HG03039 (cell line): ENCODE measurements around the gene GRK2.

Source experiments
- ATAC-seq: cut with Tn5 transposase; IDR thresholded peaks from one replicate; pipeline ENCODE4 v1.9.1; 2021; ENCODE audit warnings: mild to moderate bottlenecking, moderate library complexity; ENCODE audit not compliant: unreplicated experiment

Gene GRK2

DNA sequence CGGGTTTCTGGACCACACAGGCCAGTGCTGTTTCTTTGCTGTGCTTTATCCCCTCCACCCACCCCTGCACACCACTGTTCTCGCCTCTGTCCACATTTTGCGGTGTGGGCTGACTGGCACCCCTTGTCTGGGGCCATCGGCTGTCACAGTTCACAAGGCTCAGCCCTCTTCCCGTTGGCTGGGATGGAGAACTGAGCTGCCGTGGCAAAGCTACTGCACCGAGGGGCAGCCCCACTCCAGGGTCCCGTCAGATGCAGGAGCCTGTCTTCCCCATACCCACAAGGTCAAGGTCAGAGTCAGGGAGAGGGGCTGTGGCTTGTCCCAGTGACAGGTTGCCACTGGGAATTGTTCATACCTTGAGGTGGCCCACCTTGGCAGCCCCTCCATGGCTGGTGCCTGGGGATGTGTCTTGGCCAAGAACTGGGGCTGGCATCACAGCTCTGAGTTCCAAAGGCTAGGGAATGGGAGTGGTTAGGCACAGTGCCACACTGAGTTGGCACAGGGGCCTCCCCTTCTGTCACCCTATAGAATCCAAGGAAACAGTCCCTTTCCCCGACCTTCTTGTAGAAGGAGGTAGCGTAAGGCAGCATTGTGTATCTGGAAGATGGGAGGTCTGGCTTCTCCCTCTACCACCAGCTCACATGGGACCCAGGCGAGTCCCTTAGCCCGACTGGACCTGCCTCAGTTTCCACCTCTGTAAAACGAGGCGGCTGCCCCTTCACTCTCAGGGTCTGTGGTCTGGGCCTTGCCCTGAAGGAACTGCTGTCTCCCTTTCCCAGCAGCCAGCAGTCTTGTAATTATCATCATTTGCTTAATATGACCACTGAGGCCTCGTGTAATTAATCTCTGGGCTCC is 3.4 kb downstream of the GRK2 start:
- ATAC-seq, result no peak

DNA sequence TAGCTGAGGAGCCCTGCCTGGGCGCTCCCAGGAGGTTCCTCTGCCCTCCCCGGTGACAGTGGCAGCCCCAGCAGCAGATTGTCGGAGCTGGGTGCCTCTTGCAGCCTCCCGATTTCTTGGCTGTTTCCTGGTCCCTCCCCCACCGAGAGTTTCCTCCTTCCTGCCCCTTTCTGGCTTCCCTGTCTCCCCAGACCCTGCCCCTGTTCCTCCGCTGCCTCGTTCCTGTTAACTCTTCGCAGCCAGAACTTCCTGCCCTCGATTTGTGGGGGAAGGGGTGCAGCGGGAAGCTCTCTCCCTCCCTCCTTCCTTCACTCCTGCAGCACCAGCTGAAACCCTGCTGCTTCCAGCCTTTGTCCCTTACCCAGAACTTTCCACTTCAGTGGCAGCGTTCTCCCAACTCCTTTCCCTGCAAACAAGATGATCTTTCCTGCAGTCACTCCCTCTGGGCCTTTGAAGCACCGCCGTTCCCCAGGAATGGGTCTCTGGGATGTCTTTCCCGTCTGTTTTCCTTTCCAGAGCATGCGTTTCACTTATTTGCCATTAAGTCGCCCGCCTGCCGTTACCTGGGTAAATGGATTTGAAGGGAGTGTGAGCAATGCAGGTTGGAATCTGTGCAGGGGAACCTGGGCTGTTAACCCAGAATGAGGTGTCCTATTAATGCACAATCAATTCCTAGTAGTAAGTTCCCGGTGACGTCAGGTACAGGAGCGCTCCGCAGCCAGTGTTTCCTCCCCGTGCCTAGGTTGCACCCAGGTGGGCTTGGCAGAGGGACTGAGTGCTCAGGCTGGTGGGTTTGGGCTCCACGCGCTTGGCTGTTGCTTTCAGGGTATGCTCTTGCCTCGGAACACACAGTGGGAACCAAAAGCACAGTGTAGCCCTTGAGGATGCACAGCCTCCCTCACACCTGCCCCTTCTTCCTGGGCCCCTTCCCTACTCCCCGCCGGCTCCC is 4.3 kb downstream of the GRK2 start:
- no peak for ATAC-seq

DNA sequence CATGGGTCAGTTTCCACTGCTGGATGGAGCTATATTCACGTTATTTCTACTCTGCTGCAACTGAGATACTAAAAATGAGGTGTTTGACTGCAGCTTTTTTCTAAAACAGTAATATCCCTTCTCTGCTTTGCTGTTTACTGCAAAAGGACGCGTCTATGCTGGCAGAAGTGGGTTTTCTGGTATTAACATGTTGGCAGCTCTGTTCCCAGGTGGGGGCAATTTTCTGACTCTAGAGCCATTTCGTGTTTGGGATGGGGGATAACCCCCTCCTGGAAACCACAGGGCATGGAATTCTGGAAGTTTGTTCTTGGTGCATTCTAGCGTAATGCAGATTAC is 4.9 kb downstream of the GRK2 start:
- ATAC-seq, result no peak

DNA sequence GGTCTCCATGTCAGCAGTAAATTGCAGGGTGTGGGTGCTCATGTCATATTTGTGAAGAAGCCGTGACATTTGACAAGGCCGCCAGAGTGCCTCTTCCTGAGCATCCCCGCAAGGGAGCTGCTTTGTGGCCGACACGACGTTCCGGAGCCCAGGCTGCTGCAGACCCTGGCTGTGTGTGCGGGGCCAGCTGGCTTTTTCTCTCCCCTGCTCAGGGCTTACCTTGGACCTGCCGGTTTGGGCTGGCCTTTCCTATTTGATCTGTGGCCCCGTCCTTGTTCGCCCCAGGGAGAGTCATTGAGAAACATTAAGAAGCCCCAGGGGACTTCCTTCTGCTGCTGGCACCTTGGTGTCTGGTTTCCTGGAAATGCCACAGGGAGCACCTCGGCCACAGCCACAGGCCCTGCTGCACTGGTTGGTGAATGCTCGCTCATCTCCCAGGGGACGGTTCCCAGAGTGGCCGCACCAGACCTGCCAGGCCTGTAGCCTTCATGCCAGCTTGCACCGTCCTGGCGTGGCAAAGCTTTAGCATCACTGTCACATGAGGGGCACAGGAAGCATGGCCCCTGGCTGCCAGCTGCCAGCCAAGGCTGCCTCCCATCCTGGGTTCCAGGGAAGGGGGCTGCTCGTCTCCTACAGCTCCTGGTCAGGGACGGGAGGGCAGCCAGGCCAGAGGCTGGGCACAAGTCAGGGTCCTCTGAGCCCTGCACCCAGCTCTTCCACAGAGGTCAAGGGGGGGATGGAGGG is 5.4 kb downstream of the GRK2 start:
- no peak for ATAC-seq

DNA sequence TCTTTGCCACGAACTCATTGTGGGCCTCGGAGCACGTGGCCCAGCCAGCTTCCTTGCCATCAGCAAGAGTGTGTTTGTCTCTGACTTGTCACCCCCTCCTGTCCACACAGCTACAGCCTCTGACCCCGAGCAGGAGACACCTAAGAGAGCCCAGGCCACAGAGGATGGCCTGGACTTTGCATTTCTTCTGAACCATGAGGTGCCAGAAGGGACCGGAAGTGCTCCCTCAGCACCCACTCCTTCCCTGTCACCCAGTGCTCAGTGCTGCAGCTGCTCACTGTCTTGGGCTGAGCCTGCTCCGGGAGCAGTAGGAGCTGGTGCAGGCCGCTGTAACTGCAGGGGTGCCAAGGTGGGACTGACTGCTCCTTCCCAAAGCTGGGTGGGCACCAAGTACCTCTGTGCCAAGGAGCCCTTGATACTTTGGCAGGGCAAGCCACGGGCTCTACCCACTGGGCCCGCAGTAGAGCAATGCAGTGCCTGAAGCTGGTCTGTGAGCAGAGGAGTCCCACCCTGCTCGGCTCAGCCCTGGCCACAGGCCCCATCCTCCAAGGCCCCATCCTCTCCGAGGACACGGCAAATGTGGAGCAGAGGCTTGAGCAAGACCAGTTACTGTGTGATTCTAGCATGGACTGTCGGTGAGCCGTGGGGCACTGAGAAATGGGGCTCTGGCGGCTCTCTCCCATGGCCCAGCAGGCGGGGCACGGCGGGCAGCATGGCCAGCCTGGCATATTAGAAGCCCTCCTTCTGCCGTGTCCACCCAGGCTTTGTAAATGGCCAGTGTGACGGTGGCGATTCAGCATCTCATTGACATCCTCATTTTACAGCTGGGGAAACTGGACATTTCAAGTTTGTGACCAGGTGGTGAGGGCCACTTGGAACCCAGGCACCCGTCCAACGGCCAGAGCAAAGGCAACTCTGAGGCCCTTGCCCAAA is 6.3 kb downstream of the GRK2 start:
- no peak for ATAC-seq

DNA sequence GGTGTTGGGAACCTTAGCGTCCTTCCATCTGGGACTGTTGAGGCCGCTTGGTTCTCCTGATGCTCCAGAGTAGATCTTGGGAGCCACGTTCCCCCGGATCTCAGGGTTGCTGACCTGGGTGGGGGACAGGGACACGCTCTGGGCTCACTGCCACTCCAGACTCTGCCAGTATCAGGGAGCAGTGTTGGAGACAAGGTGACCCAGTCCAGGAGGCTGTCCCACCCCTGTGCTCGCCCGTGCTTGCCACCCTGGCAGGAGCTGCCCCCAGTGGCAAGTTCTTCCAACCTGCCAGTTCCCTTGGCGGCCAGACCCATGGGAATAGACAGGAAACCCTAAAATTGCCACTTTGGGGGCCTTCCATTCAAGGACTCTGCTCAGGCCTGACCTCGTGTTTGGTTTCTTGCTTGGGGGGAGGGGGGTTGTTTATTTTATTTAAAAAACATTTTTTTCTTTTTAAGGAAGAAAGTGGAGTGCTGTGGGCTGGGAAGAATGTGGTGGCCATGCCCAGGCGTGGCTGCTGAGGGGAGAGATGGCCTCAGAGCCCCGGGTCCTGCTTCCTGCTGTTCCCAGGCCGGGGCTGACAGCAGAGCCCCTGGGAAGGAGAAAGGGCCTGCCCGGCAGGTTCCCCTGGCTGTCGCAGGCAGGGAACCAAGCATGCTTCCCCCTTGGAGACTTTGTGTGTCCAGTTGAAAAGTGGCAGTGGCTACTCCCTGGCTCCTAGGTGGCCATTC is 7.2 kb downstream of the GRK2 start:
- no peak for ATAC-seq

DNA sequence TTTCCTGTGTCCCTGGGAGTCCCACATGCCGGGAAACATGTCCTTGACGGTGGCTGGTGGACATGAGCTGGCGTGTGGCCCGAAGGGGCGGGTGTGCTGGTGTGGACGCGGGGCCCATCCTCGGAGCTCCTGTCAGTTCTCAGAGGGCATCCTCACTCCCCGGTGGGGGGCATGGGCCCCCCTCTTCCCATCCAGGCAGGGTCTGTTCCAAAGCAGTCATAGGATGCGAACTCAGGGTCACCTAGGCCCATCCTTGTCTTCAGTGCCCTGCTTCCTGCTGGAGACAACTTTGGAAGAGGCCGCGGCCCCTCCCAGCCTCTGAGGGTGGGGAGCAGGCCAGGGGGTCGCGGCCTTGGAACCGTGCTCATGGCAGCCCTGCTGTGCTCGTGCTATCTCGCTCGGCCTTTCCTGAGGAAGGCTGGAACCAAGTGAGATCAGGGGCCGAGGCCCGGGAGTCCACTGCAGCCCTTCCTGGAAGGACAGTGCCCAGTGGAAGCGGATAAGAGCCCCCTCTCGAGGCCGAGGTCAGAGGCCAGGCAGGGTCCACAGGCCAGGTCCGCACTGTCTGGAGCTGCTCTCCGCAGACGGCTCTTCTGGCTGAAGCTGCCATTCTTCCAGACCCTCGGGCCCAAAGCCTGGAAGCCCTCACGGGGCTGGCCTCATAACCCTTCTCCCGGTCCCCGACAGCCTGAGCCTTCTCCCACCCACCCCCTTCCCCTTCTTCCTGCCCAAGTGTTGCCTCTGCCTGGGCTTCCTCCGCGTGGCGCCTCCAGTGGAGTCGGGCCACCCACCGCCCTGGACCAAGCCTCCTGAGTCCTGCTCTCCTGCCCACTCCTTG is 8.7 kb downstream of the GRK2 start:
- no peak for ATAC-seq

DNA sequence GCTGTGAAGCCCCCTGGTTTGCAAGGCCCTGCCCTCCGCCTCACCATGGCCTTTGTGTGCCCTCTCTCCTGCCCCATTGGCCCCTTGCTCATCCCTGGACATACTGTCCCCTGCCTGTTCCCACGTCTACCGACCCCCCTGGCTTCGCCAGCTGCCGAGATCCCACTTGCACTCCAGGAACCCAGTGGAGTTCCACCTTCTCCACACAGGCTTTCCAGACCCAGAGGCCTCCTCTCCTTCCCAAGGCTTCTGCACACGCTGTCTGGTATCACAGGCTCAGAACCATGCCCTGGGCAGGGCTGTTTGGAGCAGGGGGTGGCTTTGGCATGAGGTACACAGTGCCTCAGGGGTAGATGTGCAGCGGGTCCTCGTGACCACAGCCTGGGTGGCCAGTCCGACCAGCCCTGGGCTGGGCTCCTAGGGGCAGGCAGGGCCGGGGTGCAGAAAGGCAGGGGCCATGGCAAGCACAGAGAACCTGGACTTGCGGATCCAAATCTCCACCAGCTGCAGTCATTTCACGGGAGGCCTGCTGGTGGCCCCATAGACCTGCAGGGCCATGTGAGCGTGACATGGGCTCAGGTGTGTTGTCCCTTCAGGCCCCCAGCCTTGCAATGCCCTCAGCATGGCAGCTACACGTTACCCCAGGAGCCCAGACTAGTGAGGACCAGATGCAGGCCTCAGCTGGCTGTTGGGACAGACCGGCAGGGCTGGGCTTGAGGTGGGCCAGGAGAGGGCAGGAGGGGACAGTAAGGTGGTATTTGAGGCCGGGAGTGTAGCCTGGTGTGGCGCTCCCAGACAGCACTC is 9.5 kb downstream of the GRK2 start:
- ATAC-seq, result no peak

DNA sequence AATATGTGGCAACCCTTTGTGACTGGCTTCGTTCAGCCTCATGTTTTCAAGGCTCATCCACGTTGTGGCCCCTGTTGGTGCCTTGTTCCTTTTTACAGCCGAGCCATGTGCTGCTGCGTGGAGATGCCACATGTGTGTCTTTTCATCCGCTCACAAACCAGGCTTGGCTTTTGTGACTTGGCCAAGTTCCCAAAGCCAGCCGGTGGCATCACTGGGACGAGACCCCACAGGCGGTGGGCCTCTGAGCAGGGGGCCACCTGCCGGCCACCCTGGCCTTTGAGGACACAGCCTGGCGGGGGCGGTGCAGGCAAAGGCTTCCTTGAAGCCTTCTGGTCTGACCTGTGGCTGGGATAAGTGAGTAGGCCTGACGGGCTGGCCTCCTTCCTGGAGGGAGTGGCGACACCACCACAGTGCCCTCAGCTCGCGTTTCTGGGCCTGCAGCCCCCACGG is 10.5 kb downstream of the GRK2 start:
- no peak for ATAC-seq

DNA sequence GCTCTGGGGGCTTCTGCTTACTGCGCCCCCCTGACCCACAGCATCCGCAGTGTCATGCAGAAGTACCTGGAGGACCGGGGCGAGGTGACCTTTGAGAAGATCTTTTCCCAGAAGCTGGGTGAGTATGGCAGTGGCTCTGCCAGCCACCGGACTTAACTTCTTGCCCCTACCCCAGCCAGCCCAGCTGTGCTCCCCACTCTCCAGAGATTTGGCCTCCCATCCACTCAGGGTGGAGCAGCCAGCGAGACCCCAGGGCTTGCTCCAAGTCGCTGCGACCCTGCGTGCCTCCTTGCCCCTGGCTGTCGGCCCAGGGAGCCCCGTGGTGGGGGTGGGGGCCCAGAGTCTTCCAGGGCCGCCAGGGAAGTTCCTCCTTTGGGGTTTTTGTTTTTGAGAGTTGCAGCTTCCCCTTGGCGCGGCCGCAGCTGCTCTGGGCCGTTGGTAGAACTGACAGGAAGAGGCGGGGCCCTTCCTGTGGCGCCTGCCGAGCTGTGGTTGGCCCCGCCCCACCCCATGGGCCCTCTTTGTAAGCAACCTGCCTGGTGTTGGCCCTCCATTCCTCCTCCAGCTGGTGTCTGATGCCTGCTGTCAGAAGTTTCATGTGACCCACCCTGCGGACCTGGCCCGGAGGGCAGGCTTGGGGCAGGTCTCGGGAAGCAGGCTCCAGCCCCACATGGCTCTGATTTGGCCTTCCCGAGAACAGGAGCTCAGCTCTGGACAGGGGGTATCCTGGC is 11.1 kb downstream of the GRK2 start:
- ATAC-seq, result peak; percentile 66

DNA sequence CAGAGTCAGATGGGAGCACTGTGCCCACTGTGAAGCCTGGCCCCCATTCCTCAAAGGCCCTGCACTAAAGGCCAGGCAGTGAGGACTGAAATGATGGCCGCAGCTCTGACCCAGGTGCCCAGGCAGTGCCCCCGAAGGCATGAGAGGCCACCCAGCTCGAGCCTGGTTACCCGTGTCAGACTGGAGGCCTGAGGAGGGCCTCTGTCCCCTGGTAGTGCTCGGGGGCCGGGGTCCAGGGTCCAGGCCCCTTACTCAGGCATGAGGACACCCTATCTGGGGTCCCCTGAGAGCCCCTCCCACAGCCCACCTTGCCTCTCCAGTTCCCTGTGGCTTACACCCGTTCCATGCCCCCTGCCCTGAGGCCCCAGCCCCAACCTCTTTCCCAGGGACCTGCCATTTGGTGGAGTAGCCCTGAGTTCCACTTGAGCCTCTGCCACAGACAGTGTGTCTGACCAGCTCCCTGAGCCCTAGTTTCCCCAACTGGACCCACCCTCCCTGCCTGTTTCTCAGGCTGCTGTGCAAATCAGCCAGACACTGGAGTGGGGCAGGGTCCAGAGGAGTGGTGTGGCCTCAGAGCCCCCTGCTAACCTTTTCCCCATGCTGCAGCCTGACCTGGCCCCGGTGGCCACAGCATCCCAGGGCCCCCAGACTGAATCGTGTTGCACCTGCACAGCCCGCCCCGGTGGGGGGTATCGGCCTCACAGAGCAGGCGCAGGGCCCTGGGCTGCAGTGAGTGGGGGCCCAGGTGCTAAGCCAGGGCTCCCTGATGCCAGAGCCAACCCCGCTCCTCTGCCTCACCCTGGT is 12.1 kb downstream of the GRK2 start:
- no peak for ATAC-seq

DNA sequence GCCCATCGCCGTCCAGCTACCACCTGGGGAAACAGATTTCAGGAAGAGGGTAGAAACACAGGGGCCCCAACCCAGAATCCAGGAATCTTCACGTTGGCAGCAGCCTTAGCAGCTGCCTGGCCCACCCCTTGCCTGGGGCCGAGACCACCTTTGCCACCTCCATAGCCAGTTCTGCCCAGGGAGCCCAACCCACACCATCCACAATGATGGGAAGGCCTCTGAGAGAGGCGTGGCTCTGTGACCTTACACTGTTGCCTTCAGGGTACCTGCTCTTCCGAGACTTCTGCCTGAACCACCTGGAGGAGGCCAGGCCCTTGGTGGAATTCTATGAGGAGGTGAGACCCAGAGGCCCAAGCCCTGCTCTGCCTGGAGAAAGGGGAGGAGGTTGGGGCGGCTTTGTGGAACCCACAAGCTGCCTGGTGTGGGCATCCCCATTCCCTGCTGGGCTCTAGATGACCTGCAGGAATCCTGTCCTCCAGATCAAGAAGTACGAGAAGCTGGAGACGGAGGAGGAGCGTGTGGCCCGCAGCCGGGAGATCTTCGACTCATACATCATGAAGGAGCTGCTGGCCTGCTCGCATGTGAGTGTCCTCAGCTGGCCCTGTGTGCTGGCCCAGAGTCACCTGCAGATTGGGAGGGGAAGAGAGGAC is 12.8 kb downstream of the GRK2 start:
- ATAC-seq, result no peak

DNA sequence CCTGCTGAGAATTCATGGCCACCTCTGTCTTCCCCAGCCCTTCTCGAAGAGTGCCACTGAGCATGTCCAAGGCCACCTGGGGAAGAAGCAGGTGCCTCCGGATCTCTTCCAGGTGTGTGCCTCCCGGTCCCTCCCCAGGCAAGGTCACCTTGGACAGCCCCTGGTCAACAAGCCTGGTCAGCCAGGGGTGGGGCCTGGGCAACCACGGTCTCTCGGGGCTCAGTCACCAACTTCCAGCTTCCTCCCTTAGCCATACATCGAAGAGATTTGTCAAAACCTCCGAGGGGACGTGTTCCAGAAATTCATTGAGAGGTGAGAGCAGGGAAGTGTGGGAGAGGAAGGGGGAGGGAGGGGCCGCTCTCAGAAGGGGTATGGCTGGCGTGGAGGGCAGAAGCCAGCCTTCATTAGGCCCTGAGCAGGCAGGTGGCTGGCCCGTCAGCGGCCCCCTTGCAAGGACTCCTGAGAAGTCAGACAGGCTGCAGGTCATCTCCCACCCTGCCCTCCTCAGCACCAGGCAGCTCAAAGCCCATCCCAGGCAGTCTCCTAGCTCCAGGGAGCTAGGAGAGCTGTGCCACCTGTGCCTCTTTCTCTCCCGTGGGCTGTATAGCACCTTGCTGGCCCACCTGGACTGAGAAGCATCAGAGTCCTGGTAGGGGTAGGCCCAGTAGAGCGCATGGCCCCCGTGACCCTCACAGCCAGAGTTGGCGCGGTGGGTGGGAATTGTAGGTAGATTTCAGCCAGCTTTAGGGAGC is 13.5 kb downstream of the GRK2 start:
- no peak for ATAC-seq

DNA sequence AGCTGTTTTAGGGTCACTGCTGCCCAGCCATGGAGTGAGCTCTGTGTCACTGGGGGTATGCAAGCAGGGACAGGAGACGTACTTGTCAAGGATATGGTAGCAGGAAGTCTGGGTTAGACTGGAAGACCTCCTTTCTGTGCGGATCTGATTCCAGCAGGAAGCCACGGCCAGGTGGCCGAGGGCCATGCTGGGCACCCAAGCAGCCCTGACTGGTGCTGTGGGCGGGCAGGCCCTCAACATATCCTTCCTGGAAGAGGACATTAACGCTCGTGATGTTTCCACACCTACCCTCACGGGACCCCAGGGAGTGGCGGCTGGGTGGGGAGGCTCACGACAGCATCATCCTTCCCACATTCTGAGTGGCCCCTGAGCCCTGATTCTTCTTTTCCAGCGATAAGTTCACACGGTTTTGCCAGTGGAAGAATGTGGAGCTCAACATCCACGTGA is 14.1 kb downstream of the GRK2 start:
- no peak for ATAC-seq
